IMR-90 (cell line): ENCODE measurements around the gene STRA8.

ENCODE experiments used
- CEBPB ChIP-seq: IDR thresholded peaks from 2 replicates; pipeline ENCODE4 v1.6.1; 2012; ENCODE audit warnings: low read depth, low read length, improper control_type of control experiment
- CHD1 ChIP-seq: IDR thresholded peaks from 2 replicates; pipeline ENCODE4 v1.6.1; 2012; ENCODE audit warnings: low read depth, low read length, improper control_type of control experiment
- CTCF ChIP-seq: conservative IDR thresholded peaks from 2 replicates; pipeline ENCODE4 v1.5.1; 2012; ENCODE audit warnings: mild to moderate bottlenecking, low read depth, low read length, improper control_type of control experiment
- ELK1 ChIP-seq: fragments of 150-350 bp; IDR thresholded peaks from 2 replicates; pipeline ENCODE4 v1.6.1; 2016; ENCODE audit warnings: low read depth, mild to moderate bottlenecking, low read length, moderate library complexity, borderline replicate concordance
- FOS ChIP-seq: fragments of 150-350 bp; IDR thresholded peaks from 2 replicates; pipeline ENCODE4 v1.6.1; 2016; ENCODE audit warnings: low read depth, low read length
- MXI1 ChIP-seq: IDR thresholded peaks from 2 replicates; pipeline ENCODE4 v1.6.1; 2012; ENCODE audit warnings: low read depth, mild to moderate bottlenecking, low read length, moderate library complexity, borderline replicate concordance
- NFE2L2 ChIP-seq: fragments of 150-350 bp; IDR thresholded peaks from 2 replicates; pipeline ENCODE4 v1.6.1; 2016; ENCODE audit warnings: low read depth, mild to moderate bottlenecking, low read length
- POLR2A ChIP-seq: IDR thresholded peaks from 2 replicates; pipeline ENCODE4 v1.6.1; 2012; ENCODE audit warnings: mild to moderate bottlenecking, low read depth, low read length
- RCOR1 ChIP-seq: IDR thresholded peaks from 2 replicates; pipeline ENCODE4 v1.6.1; 2012; ENCODE audit warnings: mild to moderate bottlenecking, low read length, improper control_type of control experiment; ENCODE audit not compliant: insufficient replicate concordance
- USF2 ChIP-seq: fragments of 150-350 bp; IDR thresholded peaks from 2 replicates; pipeline ENCODE4 v1.6.1; 2017; ENCODE audit warnings: mild to moderate bottlenecking, antibody characterized with exemption, low read length, low read depth

- TF ChIP-seq NFE2L2 (no peak), POLR2A (no peak), CTCF (no peak), CEBPB (no peak), CHD1 (no peak), ELK1 (no peak), FOS (no peak), RCOR1 (no peak), USF2 (no peak), MXI1 (no peak)
Measured at GRCh38 chr7:135258585-135258984, 24.9 kb downstream of the STRA8 start.
